ENCODE results near the gene CD3E.
A peak's percentile ranks its signal among the peaks of the same experiment; 100 is the strongest.

The CD3E gene

GRCh38 chr11:118304568-118305248 lies at the start of gene CD3E:
Gene CD3E (plus strand): TSS chr11:118304730. CDS start chr11:118304953, 223 bp downstream.
- peak in 1 of 2 donors; percentile 42 for DNase-seq (ENCODE audit: low read depth in 2 of 2, low spot score in 1 of 2)

GRCh38 chr11:118258410-118258809 lies 46.1 kb upstream of the CD3E start:
- no peak for DNase-seq (ENCODE audit: low read depth in 2 of 2, low spot score in 1 of 2)

GRCh38 chr11:118259138-118259537 lies 45.4 kb upstream of the CD3E start:
- no peak for DNase-seq (ENCODE audit: low read depth in 2 of 2, low spot score in 1 of 2)

GRCh38 chr11:118260353-118260752 lies 44.2 kb upstream of the CD3E start:
- DNase-seq (ENCODE audit: low read depth in 2 of 2, low spot score in 1 of 2): no peak

GRCh38 chr11:118263112-118263511 lies 41.4 kb upstream of the CD3E start:
- DNase-seq (ENCODE audit: low read depth in 2 of 2, low spot score in 1 of 2): no peak

GRCh38 chr11:118263695-118264568 lies 40.6 kb upstream of the CD3E start, which contains the start of gene MPZL2:
Gene MPZL2 (minus strand): TSS chr11:118264297. CDS start chr11:118264153, 144 bp downstream.
- no peak for DNase-seq (ENCODE audit: low read depth in 2 of 2, low spot score in 1 of 2)

- no peak for DNase-seq (ENCODE audit: low read depth in 2 of 2, low spot score in 1 of 2)
These were observed 39.7 kb upstream of the CD3E start for GRCh38 chr11:118264569-118265465.

- no peak for DNase-seq (ENCODE audit: low read depth in 2 of 2, low spot score in 1 of 2)
These were observed 38.6 kb upstream of the CD3E start for GRCh38 chr11:118265954-118266353.

- no peak for DNase-seq (ENCODE audit: low read depth in 2 of 2, low spot score in 1 of 2)
These were observed 37.0 kb upstream of the CD3E start for GRCh38 chr11:118267486-118267885.

- no peak for DNase-seq (ENCODE audit: low read depth in 2 of 2, low spot score in 1 of 2)
These were observed 32.5 kb upstream of the CD3E start for GRCh38 chr11:118272001-118272400.

GRCh38 chr11:118274186-118274585 lies 30.3 kb upstream of the CD3E start:
- DNase-seq (ENCODE audit: low read depth in 2 of 2, low spot score in 1 of 2): no peak

- DNase-seq (ENCODE audit: low read depth in 2 of 2, low spot score in 1 of 2): no peak
These were observed 29.4 kb upstream of the CD3E start for GRCh38 chr11:118275176-118275575.

GRCh38 chr11:118276422-118276821 lies 28.1 kb upstream of the CD3E start:
- DNase-seq (ENCODE audit: low read depth in 2 of 2, low spot score in 1 of 2): no peak

GRCh38 chr11:118277312-118277711 lies 27.2 kb upstream of the CD3E start:
- no peak for DNase-seq (ENCODE audit: low read depth in 2 of 2, low spot score in 1 of 2)

GRCh38 chr11:118281284-118281683 lies 23.2 kb upstream of the CD3E start:
- no peak for DNase-seq (ENCODE audit: low read depth in 2 of 2, low spot score in 1 of 2)

- no peak for DNase-seq (ENCODE audit: low read depth in 2 of 2, low spot score in 1 of 2)
These were observed 21.9 kb upstream of the CD3E start for GRCh38 chr11:118282606-118283005.

GRCh38 chr11:118283037-118283636 lies 21.4 kb upstream of the CD3E start:
- no peak for DNase-seq (ENCODE audit: low read depth in 2 of 2, low spot score in 1 of 2)

- no peak for DNase-seq (ENCODE audit: low read depth in 2 of 2, low spot score in 1 of 2)
These were observed 20.7 kb upstream of the CD3E start for GRCh38 chr11:118283756-118284350.

GRCh38 chr11:118286545-118286944 lies 18.0 kb upstream of the CD3E start:
- no peak for DNase-seq (ENCODE audit: low read depth in 2 of 2, low spot score in 1 of 2)

- no peak for DNase-seq (ENCODE audit: low read depth in 2 of 2, low spot score in 1 of 2)
These were observed 17.5 kb upstream of the CD3E start for GRCh38 chr11:118287006-118287405.
